GM23338 (cell line): Measurements from ENCODE around the gene SCIN. TPM values are rescaled to one million over a fixed set of nuclear protein-coding genes. Genes with fewer than 3 reads are reported as not detected.

ENCODE experiments used
- ATAC-seq: fragments of 200-7000 bp; cut with Tn5 transposase; 3 replicates; pipeline ENCODE4 v1.9.1; 2020
- DNase-seq: peaks from one replicate; pipeline ENCODE4 v3.0.0-alpha.2; 2015; ENCODE audit warnings: low spot score
- H2AFZ ChIP-seq: fragments of 200-600 bp; sonication (generic); 2 replicates; pipeline ENCODE4 v1.8.0; 2016; ENCODE audit warnings: antibody characterized with exemption, mild to moderate bottlenecking, moderate library complexity
- H3F3A ChIP-seq: fragments of 200-600 bp; sonication (generic); replicated peaks from 2 replicates; pipeline ENCODE4 v1.8.0; 2017; ENCODE audit warnings: antibody characterized with exemption, mixed run types, low read depth
- H3K27ac ChIP-seq: fragments of 200-600 bp; sonication (generic); 2 replicates; pipeline ENCODE4 v1.6.1; 2016; ENCODE audit warnings: low read depth
- H3K27me3 ChIP-seq: fragments of 200-600 bp; sonication (generic); 2 replicates; pipeline ENCODE4 v1.8.0; 2016; ENCODE audit warnings: mild to moderate bottlenecking, mixed run types, moderate library complexity; ENCODE audit not compliant: insufficient read depth
- H3K36me3 ChIP-seq: fragments of 200-600 bp; sonication (generic); 2 replicates; pipeline ENCODE4 v1.8.0; 2016; ENCODE audit warnings: mild to moderate bottlenecking; ENCODE audit not compliant: insufficient read depth
- H3K4me1 ChIP-seq: fragments of 200-600 bp; sonication (generic); 2 replicates; pipeline ENCODE4 v1.8.0; 2016; ENCODE audit warnings: mild to moderate bottlenecking, moderate library complexity; ENCODE audit not compliant: insufficient read depth
- H3K4me2 ChIP-seq: fragments of 200-600 bp; sonication (generic); 2 replicates; pipeline ENCODE4 v1.7.1; 2017; ENCODE audit warnings: mixed run types
- H3K4me3 ChIP-seq: fragments of 200-600 bp; sonication (generic); 2 replicates; pipeline ENCODE4 v1.6.1; 2016; ENCODE audit warnings: mixed run types
- H3K79me2 ChIP-seq: fragments of 200-600 bp; sonication (generic); replicated peaks from 2 replicates; pipeline ENCODE4 v1.8.0; 2017; ENCODE audit warnings: mild to moderate bottlenecking; ENCODE audit not compliant: insufficient read depth
- H3K9me2 ChIP-seq: fragments of 200-600 bp; sonication (generic); 2 replicates; pipeline ENCODE4 v1.8.0; 2017; ENCODE audit not compliant: insufficient read depth
- H4K20me1 ChIP-seq: fragments of 200-600 bp; sonication (generic); replicated peaks from 2 replicates; pipeline ENCODE4 v1.8.0; 2017; ENCODE audit warnings: mild to moderate bottlenecking; ENCODE audit not compliant: insufficient read depth
- H3K27ac Mint-ChIP-seq: 2 replicates; pipeline ENCODE4 v1.8.0; 2020; ENCODE audit warnings: inconsistent platforms, mild to moderate bottlenecking, moderate library complexity, mixed read lengths
- H3K27me3 Mint-ChIP-seq: 3 replicates; pipeline ENCODE4 v1.8.0; 2022; ENCODE audit warnings: low read depth, mild to moderate bottlenecking, moderate library complexity, mixed read lengths, inconsistent platforms; ENCODE audit not compliant: insufficient read depth, poor library complexity
- H3K36me3 Mint-ChIP-seq: 3 replicates; pipeline ENCODE4 v1.8.0; 2021; ENCODE audit warnings: low read depth, mild to moderate bottlenecking, inconsistent platforms, moderate library complexity, mixed read lengths
- H3K4me1 Mint-ChIP-seq: 3 replicates; pipeline ENCODE4 v1.8.0; 2020; ENCODE audit warnings: mild to moderate bottlenecking, inconsistent platforms, mixed read lengths
- H3K4me3 Mint-ChIP-seq: 3 replicates; pipeline ENCODE4 v1.8.0; 2021; ENCODE audit warnings: moderate library complexity, mild to moderate bottlenecking, inconsistent platforms, mixed read lengths
- H3K9me3 Mint-ChIP-seq: 3 replicates; pipeline ENCODE4 v1.8.0; 2020; ENCODE audit warnings: moderate library complexity, mild to moderate bottlenecking, inconsistent platforms, mixed read lengths
- CREB1 ChIP-seq: fragments of 250-450 bp; sonication (Bioruptor Pico); IDR thresholded peaks from 2 replicates; pipeline ENCODE4 v1.5.0; 2020; ENCODE audit warnings: low read depth, mild to moderate bottlenecking, moderate library complexity
- CTCF ChIP-seq, 2 experiments: fragments of 200-600 bp in 1 of 2; sonication (generic) in 1 of 2; conservative IDR thresholded peaks; 2 replicates each; pipeline versions ENCODE4 v1.5.1 to v1.6.1; 2016 to 2017; ENCODE audit warnings: antibody characterized with exemption in 2 of 2, low read depth in 2 of 2, mild to moderate bottlenecking in 2 of 2, moderate library complexity in 1 of 2
- EZH2phosphoT487 ChIP-seq: fragments of 200-600 bp; sonication (generic); IDR thresholded peaks from one replicate; pipeline ENCODE4 v1.8.1; 2018; ENCODE audit warnings: antibody characterized with exemption; ENCODE audit not compliant: unreplicated experiment
- JUNB ChIP-seq: IDR thresholded peaks from one replicate; pipeline ENCODE4 v1.6.1; 2016; ENCODE audit warnings: antibody characterized with exemption; ENCODE audit not compliant: unreplicated experiment
- NANOG ChIP-seq: IDR thresholded peaks from 2 replicates; pipeline ENCODE4 v1.6.1; 2016; ENCODE audit warnings: antibody characterized with exemption, borderline replicate concordance
- REST ChIP-seq: IDR thresholded peaks from one replicate; pipeline ENCODE4 v1.6.1; 2018; ENCODE audit warnings: antibody characterized with exemption; ENCODE audit not compliant: unreplicated experiment
- STAT1 ChIP-seq: IDR thresholded peaks from one replicate; pipeline ENCODE4 v1.6.1; 2016; ENCODE audit warnings: antibody characterized with exemption; ENCODE audit not compliant: unreplicated experiment
- ZNF331 ChIP-seq: fragments of 250-450 bp; sonication (Bioruptor Pico); IDR thresholded peaks from 2 replicates; pipeline ENCODE4 v1.5.0; 2020; ENCODE audit warnings: low read depth, mild to moderate bottlenecking, moderate library complexity
- polyA plus RNA-seq: library from polyadenylated mRNA; unstranded; fragments of >200 nt; fragmentation: Nextera tagmentation; extraction: Ambion mirVana; gene quantifications from 2 replicates; pipeline ENCODE4 v1.2.1, GENCODE V29; 2016
- total RNA-seq: library from RNA; depleted of rRNA; stranded (reverse); fragments of >200 nt; shearing (Covaris generic); gene quantifications from 2 replicates; pipeline ENCODE4 v1.2.3, GENCODE V29; 2014

SCIN gene
- total and polyA plus RNA-seq, 2 experiments from 2014 or later, result 0.80 to 0.92 TPM

GRCh38 chr7:12630513-12630819, 59.9 kb downstream of the SCIN start:
- H3K9me2 ChIP-seq, result no peaks in the 10 kb centered on the region
- TF ChIP-seq JUNB (no peak), STAT1 (no peak), CTCF (conservative IDR thresholded peaks at IDR 0.05; ENCODE audit: low read depth in 2 of 2) (no peak), EZH2phosphoT487 (no peak), CREB1 (CRISPR knock-in tag) (no peak), NANOG (no peak), ZNF331 (CRISPR knock-in tag) (no peak)
- no peaks in the 10 kb centered on the region; the same call in 1 of the 3 replicates for H3K4me1 Mint-ChIP-seq
- ATAC-seq, result no peak
- H3K27ac Mint-ChIP-seq, result no peak overlapping the region
- no peaks in the 10 kb centered on the region for H3K27me3 ChIP-seq
- H3K4me1 ChIP-seq, result no peaks in the 10 kb centered on the region
- H3K36me3 ChIP-seq, result no peaks in the 10 kb centered on the region
- no peak overlapping the region for H3K4me2 ChIP-seq
- no peaks in the 10 kb centered on the region for H3K79me2 ChIP-seq
- no peak for DNase-seq
- H4K20me1 ChIP-seq, result no peaks in the 10 kb centered on the region
- H2AFZ ChIP-seq, result no peak overlapping the region
- no peaks in the 10 kb centered on the region for H3K9me3 Mint-ChIP-seq
- no peak overlapping the region for H3K4me3 ChIP-seq
- no peaks in the 10 kb centered on the region for H3F3A ChIP-seq
- no peak overlapping the region for H3K4me3 Mint-ChIP-seq
- peaks cover 2% of the 10 kb centered on the region for H3K27me3 Mint-ChIP-seq
- H3K36me3 Mint-ChIP-seq, result no peaks in the 10 kb centered on the region
- no peak overlapping the region for H3K27ac ChIP-seq

GRCh38 chr7:12633582-12633981, 63.1 kb downstream of the SCIN start:
- H3K27ac Mint-ChIP-seq, result no peak overlapping the region
- no peak overlapping the region for H3K4me3 Mint-ChIP-seq
- Histone ChIP-seq H3K27me3 (no peaks in the 10 kb centered on the region), H3K4me3 (no peak overlapping the region), H3K9me2 (no peaks in the 10 kb centered on the region), H4K20me1 (no peaks in the 10 kb centered on the region), H3K36me3 (no peaks in the 10 kb centered on the region), H2AFZ (0 out of 2 replicates have a peak overlapping the region, but pooled peaks have one; percentile 6), H3K27ac (no peak overlapping the region), H3K4me1 (no peaks in the 10 kb centered on the region), H3K79me2 (no peaks in the 10 kb centered on the region), H3F3A (no peaks in the 10 kb centered on the region), H3K4me2 (no peak overlapping the region)
- no peaks in the 10 kb centered on the region for H3K36me3 Mint-ChIP-seq
- no peak for ATAC-seq
- TF ChIP-seq STAT1, result no peak
- no peak for TF ChIP-seq REST
- no peak for DNase-seq
- no peaks in the 10 kb centered on the region for H3K9me3 Mint-ChIP-seq
- H3K4me1 Mint-ChIP-seq, result peaks cover 4% of the 10 kb centered on the region; the same call in 2 of the 3 replicates
- H3K27me3 Mint-ChIP-seq, result peaks cover 2% of the 10 kb centered on the region
